ENCODE data around the gene ABHD16A. TPM values are rescaled to one million over a fixed set of nuclear protein-coding genes. Genes with fewer than 3 reads are reported as not detected.
A peak's percentile ranks its signal among the peaks of the same experiment; 100 is the strongest.

Gene ABHD16A
- total and polyA plus RNA-seq, 2 of the 13 experiments (the other 11 are each of a cell fraction or from before 2014, with no cell fraction given): 43.5 to 45.4 TPM

GRCh38 chr6:31660381-31661261 lies 42.5 kb downstream of the ABHD16A start, which contains the start of gene C6orf47 (continued):
- TF ChIP-seq ZNF460 (CRISPR knock-in tag; IDR thresholded peaks at IDR 0.05; ENCODE audit: borderline replicate concordance) (peak; percentile 7; the same call in 1 of the 2 replicates), THAP8 (CRISPR knock-in tag; IDR thresholded peaks at IDR 0.05; ENCODE audit: borderline replicate concordance) (no peak; the same call in 1 of the 2 replicates), ZNF775 (CRISPR knock-in tag; IDR thresholded peaks at IDR 0.05; ENCODE audit: borderline replicate concordance) (no peak), JUND (CRISPR knock-in tag; IDR thresholded peaks at IDR 0.05) (no peak; the same call in 1 of the 2 replicates), KLF9 (CRISPR knock-in tag; IDR thresholded peaks at IDR 0.05; ENCODE audit: low read depth) (no peak; the same call in 1 of the 2 replicates), ZNF772 (CRISPR knock-in tag; IDR thresholded peaks at IDR 0.05) (no peak; the same call in 1 of the 2 replicates), ZBTB2 (CRISPR knock-in tag; IDR thresholded peaks at IDR 0.05; ENCODE audit: low read depth) (peak; percentile 46; the same call in 1 of the 2 replicates), ZNF773 (CRISPR knock-in tag; IDR thresholded peaks at IDR 0.05; ENCODE audit: borderline replicate concordance) (peak; percentile 85; the same call in 1 of the 2 replicates), ZNF296 (CRISPR knock-in tag; conservative IDR thresholded peaks at IDR 0.05) (no peak), PHB2 (IDR thresholded peaks at IDR 0.05; ENCODE audit: partially characterized antibody) (no peak), REXO4 (CRISPR knock-in tag; IDR thresholded peaks at IDR 0.05; ENCODE audit: borderline replicate concordance) (no peak), ZC3H13 (CRISPR knock-in tag; IDR thresholded peaks at IDR 0.05) (peak; percentile 96), SETDB1 (CRISPR knock-in tag; IDR thresholded peaks at IDR 0.05; ENCODE audit: borderline replicate concordance) (no peak), ZNF891 (CRISPR knock-in tag; IDR thresholded peaks at IDR 0.05) (peak; percentile 85), KMT2B (CRISPR knock-in tag; IDR thresholded peaks at IDR 0.05) (no peak; the same call in 1 of the 2 replicates), NBN (conservative IDR thresholded peaks at IDR 0.05) (no peak), SKI (IDR thresholded peaks at IDR 0.05; ENCODE audit: partially characterized antibody) (peak; percentile 31), TRIM24 (CRISPR knock-in tag; IDR thresholded peaks at IDR 0.05) (no peak), THRA (CRISPR knock-in tag; IDR thresholded peaks at IDR 0.05; ENCODE audit: borderline replicate concordance) (peak; percentile 52; the same call in 1 of the 2 replicates), CHD2 (IDR thresholded peaks at IDR 0.05; ENCODE audit: low read depth, low read length) (no peak), MBNL3 (CRISPR knock-in tag; conservative IDR thresholded peaks at IDR 0.05) (0 out of 2 replicates have a peak, but pooled peaks have one; percentile 59), ZBTB43 (CRISPR knock-in tag; conservative IDR thresholded peaks at IDR 0.05) (peak; percentile 85), RFXAP (CRISPR knock-in tag; IDR thresholded peaks at IDR 0.05; ENCODE audit: borderline replicate concordance) (no peak; the same call in 1 of the 2 replicates), SALL2 (CRISPR knock-in tag; IDR thresholded peaks at IDR 0.05) (peak; percentile 84), DPF2 (CRISPR knock-in tag; IDR thresholded peaks at IDR 0.05; ENCODE audit: borderline replicate concordance, low read depth) (no peak), ARNT2 (CRISPR knock-in tag; IDR thresholded peaks at IDR 0.05; ENCODE audit: low read depth) (peak; percentile 89)
